Measurements from ENCODE around the gene PRR13. TPM values are rescaled to one million over a fixed set of nuclear protein-coding genes. Genes with fewer than 3 reads are reported as not detected.
A peak's percentile ranks its signal among the peaks of the same experiment; 100 is the strongest.

Gene PRR13
- total RNA-seq, 2 donors from 2014 or later, result 447 to 662 TPM

DNA sequence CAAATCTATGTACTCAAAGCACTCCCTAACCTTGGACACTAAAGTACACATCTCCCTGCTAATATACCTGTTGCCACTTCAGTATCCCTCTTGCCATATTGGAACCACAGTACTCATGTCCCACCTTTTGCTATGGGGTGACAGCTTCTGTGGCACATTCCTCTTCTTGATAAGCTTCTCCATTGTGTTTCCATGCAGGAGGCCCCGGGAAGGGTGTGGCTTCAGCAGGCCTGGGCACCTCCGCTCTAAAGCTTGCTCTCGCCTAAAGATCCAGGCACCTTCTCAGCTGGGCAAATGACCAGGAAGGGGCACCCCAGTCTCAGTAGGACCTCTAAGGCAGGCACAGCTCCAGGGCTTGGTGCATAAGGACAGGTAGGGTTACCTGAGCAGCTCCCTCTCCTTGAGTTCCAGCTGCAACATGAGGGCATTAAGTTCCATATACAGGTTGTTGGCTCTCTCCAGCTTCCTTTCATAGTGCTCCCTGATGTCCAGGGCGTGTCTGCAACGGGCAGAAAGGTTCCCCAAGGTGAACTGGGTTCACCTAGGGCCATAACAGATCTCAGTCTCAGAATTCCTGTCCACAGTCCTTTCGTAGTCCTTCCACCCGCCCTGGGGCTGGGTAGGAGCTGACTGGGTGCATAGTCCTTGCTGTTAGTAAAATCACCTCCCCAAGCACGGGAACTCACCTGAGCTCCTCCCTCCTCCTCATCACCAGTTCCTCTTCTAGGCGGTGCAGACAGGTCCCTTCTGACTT is 41.9 kb downstream of the PRR13 start:
- DNase-seq (peak; percentile 42 to 61), ATAC-seq (peak; percentile 76)
- intact Hi-C loops (cut with DNase I, micrococcal nuclease), result no loop called here

DNA sequence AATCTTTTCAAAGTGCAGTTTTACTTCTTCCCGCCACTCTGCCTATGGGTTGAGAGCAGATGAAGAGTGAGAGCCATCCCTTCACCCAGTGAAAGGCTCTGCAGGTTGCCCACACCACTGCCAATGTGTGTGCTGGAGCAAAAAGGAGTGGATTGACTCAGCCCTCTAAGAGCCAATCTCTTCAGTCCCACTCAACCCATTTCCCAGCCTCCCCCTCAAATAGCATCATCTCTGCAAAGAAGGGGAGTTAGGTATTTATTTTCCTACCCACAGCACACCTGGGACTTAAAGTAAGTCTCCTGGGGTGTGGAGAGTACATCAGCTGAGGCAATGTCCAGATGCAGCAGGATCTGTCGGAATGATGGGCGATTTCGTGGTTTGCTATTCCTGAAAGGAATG is 42.4 kb downstream of the PRR13 start:
- ATAC-seq (no peak), DNase-seq (no peak)
- intact Hi-C loops (cut with DNase I, micrococcal nuclease), result no loop called here

DNA sequence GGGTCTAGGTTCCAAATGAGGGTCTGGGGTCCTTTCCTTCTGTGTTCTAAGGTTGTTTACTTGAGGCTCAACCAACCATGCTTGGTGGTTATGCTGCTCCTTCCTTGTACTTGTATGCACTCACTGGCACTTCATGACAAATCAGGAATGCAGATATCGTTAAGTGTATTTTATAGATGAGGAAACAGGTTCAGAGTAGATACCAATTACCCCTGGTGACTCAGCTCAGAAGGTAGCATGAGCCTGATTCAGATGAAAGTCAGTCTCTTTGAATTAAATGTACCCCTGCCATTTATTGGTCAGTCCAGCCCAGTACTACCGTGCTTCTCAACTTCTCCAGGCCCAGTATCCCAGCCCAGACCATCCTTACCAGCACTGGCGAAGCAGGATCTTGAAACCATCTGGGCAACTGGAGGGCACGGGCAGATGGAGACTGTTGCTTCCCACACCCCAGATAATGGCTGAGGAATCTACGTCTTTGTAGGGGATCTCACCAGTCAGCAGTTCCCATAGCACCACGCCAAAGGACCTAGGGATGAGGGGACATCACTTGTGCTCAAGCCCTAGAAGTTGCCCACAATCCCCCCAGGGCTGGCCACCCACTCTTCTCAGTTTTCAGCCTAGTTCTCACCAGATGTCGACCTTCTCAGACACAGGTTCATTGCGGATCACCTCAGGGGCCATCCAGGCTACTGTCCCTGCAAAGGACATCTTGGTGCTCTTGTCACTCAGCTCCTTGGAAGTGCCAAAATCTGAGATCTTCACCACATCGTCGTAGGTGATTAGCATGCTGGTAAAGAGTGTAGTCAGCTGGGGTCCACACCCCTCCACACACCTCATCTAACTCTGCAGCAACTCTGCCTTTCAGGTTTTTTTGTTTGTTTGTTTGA is 43.4 kb downstream of the PRR13 start:
- intact Hi-C loops (cut with DNase I, micrococcal nuclease), result no loop called here
- no peak for DNase-seq
- peak; percentile 56 for ATAC-seq

DNA sequence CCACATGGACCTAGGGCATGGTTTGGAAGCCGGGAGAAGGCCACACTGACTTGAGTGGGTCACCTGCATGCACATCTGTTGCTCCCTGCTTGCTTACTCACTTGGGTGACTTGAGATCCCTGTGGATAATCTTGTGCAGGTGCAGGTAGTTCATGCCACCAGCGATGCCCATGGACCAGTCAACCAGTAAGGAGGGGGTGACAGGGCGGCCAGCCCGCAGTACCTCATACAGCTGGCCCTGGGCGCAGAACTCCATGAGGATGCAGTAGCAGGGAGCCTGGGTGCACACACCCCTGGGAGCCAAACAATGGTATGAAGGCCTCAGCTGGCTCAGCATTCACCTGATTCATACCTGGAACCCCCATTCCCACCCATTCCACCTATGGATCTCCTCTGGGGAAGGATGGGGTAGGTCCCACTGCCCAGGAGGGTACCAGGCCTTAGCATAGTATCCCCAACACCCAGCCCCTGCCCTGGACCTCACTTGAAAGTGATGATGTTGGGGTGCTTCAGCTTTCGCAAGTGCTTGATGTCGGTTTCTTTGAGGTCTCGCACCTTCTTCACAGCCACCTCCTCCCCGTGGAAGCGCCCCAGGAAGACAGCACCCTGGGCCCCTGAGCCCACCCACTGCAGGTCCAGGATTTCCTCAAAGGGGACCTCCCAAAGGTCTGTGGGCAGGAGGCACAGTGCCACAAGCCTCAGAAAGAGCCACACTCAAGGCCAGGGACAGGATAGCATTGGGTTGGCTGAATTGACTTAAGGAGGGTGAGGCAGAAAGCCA is 44.6 kb downstream of the PRR13 start:
- DNase-seq, result no peak
- intact Hi-C loops (cut with DNase I, micrococcal nuclease), result no loop called here
- no peak for ATAC-seq

DNA sequence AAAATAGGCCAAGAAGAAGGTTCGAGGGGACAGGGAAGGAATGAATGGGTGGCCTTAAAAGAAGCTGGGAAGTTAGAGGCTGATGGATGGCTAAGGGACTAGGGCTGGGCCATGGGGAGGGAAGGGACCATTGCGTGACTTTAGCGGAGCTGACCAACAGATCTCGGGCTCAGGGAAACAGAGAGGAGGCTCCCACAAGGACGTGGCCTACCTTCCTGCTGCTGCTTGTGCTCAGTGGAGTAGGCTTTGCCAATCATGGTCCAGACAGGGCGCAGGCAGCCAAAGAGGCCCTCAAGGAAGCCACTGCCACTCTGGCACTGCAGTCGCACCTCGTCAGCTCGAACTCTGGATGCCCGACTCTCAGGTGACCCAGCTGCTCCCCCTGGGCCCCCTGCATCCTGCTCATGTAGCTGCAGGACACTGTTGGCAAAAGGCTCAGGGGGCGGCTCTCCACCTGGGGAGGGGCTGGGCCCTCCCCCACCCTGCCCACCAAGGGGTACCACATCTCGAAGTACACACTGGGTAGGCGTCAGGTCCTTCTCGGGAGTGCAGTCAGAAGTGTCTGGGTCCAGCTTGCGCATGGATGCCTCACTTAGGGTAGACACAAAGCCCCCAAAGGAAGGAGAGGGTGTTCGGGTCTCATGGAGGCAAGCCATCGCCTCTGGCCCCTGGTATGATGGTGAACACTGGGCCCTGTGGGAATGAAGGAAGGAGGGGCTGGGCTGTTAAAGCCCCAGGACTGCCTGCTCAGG is 45.4 kb downstream of the PRR13 start:
- ATAC-seq (no peak), DNase-seq (no peak)
- intact Hi-C loops (cut with DNase I, micrococcal nuclease), result no loop called here

DNA sequence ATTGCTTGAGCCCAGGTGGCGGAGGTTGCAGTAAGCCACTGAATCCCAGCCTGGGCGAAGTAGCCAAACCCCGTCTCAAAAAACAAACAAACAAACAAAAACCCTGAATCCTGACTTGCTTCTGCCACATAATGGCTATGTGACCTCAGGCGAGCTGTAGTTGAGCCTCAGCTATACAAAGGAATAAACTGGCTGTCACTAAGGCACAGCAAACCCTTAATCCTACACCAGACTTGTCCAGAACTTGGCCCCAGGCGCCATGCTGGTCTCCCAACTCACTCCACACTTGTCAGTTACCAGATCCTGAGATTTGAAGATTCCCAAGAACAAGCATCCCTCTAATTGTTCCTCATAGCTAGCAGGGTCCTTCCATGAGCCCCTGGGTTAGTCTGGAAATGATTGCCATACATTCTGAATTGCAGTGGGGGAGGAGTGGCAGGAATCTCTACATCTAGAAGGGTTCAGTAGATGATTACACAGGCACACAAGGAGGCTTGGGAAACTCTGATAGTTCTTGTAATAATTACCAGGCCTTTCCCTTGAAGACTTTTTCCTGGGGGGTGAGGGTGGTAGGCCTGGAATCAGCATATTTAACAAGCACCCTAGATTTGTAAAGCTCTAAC is 47.8 kb downstream of the PRR13 start:
- intact Hi-C loops (cut with DNase I, micrococcal nuclease), result no loop called here

DNA sequence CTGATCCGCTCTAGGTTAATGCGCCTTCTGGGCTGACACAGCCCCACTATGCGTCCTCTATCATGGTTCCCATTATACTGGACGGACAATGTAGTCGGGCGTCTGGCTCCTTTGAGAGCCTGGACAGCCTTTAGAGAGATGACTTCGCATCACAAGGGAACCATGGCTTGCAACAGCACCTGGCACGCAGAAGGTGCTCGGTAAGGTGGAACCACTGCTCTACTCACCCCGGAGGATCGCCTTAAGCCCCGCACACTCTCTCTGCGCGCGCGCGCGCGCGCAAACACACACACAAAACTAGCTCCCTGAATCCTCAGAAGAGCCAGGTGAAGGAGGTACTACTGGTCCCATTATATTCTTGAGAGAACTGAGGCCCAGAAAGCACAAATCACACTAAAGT is 50.7 kb downstream of the PRR13 start:
- intact Hi-C loops (cut with DNase I, micrococcal nuclease), result no loop called here
- ATAC-seq, result no peak
- DNase-seq, result no peak

More for the DNA sequence above, 47.8 kb downstream of the PRR13 start:
- ATAC-seq, result no peak
- DNase-seq, result no peak

DNA sequence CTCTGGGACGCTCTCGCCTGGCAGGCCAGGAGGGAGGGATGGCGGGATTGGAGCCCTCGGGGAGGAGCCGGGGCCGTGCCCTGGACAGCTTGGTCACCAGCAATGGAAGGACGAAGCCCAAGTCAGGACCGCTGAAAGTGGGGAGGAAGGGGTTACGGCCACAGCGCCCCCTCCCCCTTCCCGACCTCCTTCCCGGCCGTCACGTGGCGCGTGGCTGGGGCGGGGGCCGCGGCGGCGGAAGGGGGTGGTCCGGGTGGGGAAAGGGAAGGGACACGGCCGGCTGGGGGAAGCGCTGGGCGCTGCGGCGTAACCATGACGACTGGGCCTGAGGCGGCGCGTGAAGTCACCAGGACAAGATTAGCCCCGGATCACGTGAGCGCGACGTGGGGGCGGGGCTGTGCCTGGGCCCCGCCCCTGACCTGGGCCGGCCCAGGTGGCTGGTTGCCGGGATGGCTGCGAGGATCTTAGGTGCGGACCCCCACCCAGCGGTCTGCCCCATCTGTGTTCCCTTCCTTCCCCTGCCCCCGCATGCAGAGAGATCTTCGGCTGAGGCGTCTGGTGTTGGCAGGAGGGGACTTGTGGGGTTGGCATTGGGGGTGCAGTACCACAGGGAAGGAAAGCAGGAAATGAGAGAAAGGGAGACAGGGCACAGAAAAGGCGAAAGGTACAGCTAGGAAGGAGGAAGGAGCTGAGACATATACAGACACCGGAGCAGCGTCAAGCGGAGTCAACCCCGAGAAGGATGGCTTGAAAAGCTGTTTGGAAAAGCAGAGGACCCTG is 51.5 kb downstream of the PRR13 start:
- DNase-seq (peak; percentile 92 to 94), ATAC-seq (peak; percentile 93)
- intact Hi-C loops (cut with DNase I, micrococcal nuclease), result no loop called here

DNA sequence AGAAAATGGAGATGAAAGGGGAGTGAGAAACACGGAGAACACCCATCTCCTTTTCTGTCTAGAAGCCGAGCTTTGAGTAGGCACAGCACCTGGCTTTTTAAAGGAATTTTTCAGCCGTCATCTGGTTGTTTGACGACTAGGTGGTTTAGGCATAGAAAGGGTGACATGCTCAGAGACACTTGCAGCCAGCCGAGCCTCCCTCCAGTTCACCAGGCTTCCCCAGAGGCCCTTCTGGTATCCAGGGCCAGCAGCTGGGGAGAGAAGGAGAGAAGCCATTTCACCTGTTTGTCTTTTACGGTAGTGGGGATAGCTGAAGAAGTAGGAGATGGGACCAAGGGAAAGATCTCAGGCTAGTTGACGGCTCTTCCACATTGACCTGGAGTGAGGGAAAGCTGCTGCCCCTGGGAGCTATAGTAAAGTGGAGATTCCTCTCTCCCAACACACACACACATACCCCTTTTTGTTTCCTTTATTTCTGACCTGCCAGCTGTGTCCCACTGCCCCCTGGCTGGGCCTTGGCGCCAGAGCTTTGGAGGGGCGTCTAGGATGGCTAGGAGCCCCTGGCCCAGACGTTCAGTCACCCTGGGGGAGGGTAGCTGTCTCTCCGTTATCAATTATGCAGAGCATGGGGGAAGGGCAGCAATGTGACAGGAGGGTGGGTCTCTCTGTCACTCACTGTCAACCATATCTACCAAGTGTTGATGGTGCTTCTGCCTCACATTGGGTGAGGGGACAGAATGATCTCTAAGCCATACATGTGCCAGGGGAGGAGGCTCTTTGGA is 52.3 kb downstream of the PRR13 start:
- ATAC-seq (peak; percentile 3), DNase-seq (no peak)
- intact Hi-C loops (cut with DNase I, micrococcal nuclease), result no loop called here

Other genes starting within 250 kb of the PRR13 start
- 1 to 10 TPM; 4.6 to 9.1 TPM for gene ITGB7, start 234.5 kb upstream of the PRR13 start, total RNA-seq
- 10 to 100 TPM; 10.2 to 12.3 TPM for gene RARG, start 209.5 kb upstream of the PRR13 start, total RNA-seq
- gene ESPL1, start 173.4 kb upstream of the PRR13 start, total RNA-seq, result 1 to 10 TPM; 3.3 to 9.6 TPM
- 100 to 1,000 TPM; 268 to 291 TPM for gene PFDN5, start 146.2 kb upstream of the PRR13 start, total RNA-seq
- gene MYG1, start 142.0 kb upstream of the PRR13 start, total RNA-seq, result 10 to 100 TPM; 37.9 to 39.2 TPM
- 10 to 100 TPM; 34.6 to 39.0 TPM for gene AAAS, start 120.1 kb upstream of the PRR13 start, total RNA-seq
- gene SP7, start 105.4 kb upstream of the PRR13 start, total RNA-seq, result not detected
- 10 to 100 TPM; 85.2 to 98.2 TPM for gene SP1, start 61.6 kb upstream of the PRR13 start, total RNA-seq
- gene AMHR2, start 17.9 kb upstream of the PRR13 start, total RNA-seq, result not detected
- gene PCBP2, start 10.4 kb downstream of the PRR13 start, total RNA-seq, result 100 to 1,000 TPM; 586 to 592 TPM
- 1 to 10 TPM; 3.2 to 6.8 TPM for gene MAP3K12, start 57.7 kb downstream of the PRR13 start, total RNA-seq
- 10 to 100 TPM; 21.3 to 22.3 TPM for gene TARBP2, start 59.5 kb downstream of the PRR13 start, total RNA-seq
- not detected for gene NPFF, start 65.8 kb downstream of the PRR13 start, total RNA-seq
- gene ATF7, start 184.6 kb downstream of the PRR13 start, total RNA-seq, result 10 to 100 TPM; 38.3 to 39.2 TPM
- gene ATP5MC2, start 234.3 kb downstream of the PRR13 start, total RNA-seq, result 100 to 1,000 TPM; 323 to 371 TPM